Myometrial cell (primary cell): Measurements from ENCODE around the gene MDH2. TPM values are rescaled to one million over a fixed set of nuclear protein-coding genes. Genes with fewer than 3 reads are reported as not detected.

Experiments
- total RNA-seq: library from RNA; depleted of rRNA; stranded (reverse); fragments of >200 nt; gene quantifications from 2 replicates; pipeline ENCODE4 v1.2.3, GENCODE V29; 2015

The MDH2 gene
- total RNA-seq, result 128 and 175 TPM in 2 replicates

GRCh38 chr7:76047811-76048667 is at the start of gene MDH2, which contains the start of gene STYXL1:
Gene MDH2, plus strand, starts transcription at chr7:76048106. Its CDS starts 55 bp downstream, at chr7:76048161.
Gene STYXL1, minus strand, starts transcription at chr7:76048000. Its CDS starts 17,477 bp downstream, at chr7:76030523.

Other genes starting within 250 kb of the MDH2 start
- not detected in 2 replicates for gene CCL24, start 234.3 kb upstream of the MDH2 start, total RNA-seq
- gene RHBDD2, start 169.1 kb upstream of the MDH2 start, total RNA-seq, result 47.3 and 54.1 TPM in 2 replicates
- gene POR, start 133.0 kb upstream of the MDH2 start, total RNA-seq, result 95.3 and 132 TPM in 2 replicates
- gene TMEM120A, start 53.5 kb upstream of the MDH2 start, total RNA-seq, result 28.0 and 31.2 TPM in 2 replicates
- gene STYXL1, start 106 bp upstream of the MDH2 start, total RNA-seq, result 45.8 and 100 TPM in 2 replicates
- gene SRRM3, start 153.8 kb downstream of the MDH2 start, total RNA-seq, result 4.6 and 5.0 TPM in 2 replicates